SU-DHL-6 (cell line): Measurements from ENCODE around the gene CSPG5.

Experiments
- H2AFZ ChIP-seq: fragments of 200-600 bp; sonication (generic); 2 replicates; pipeline ENCODE4 v1.6.1; 2014; ENCODE audit warnings: low read depth, mild to moderate bottlenecking, moderate library complexity, mixed read lengths, antibody characterized with exemption, low read length; ENCODE audit not compliant: severe bottlenecking
- H3F3A ChIP-seq: fragments of 200-600 bp; shearing (Covaris generic); 2 replicates; pipeline ENCODE4 v1.6.0; 2016; ENCODE audit warnings: antibody characterized with exemption, mild to moderate bottlenecking; ENCODE audit not compliant: insufficient read depth
- H3K27ac ChIP-seq: fragments of 200-600 bp; sonication (generic); 2 replicates; pipeline ENCODE4 v1.5.1; 2016; ENCODE audit warnings: low read depth, mild to moderate bottlenecking, low read length, moderate library complexity, mixed read lengths
- H3K27me3 ChIP-seq: fragments of 200-600 bp; sonication (generic), shearing (Covaris generic); 2 replicates; pipeline ENCODE4 v1.6.0; 2014; ENCODE audit warnings: mild to moderate bottlenecking, low read length
- H3K36me3 ChIP-seq: fragments of 200-600 bp; sonication (generic); 2 replicates; pipeline ENCODE4 v1.6.1; 2014; ENCODE audit warnings: mild to moderate bottlenecking, low read length, mixed read lengths
- H3K4me2 ChIP-seq: fragments of 300-600, 200-600 bp; shearing (Covaris generic), sonication (generic); 2 replicates; pipeline ENCODE4 v1.6.0; 2014; ENCODE audit warnings: low read length, low read depth, mild to moderate bottlenecking; ENCODE audit not compliant: poor library complexity, severe bottlenecking
- H3K4me3 ChIP-seq: fragments of 200-600 bp; sonication (generic); 2 replicates; pipeline ENCODE4 v1.5.1; 2014; ENCODE audit warnings: antibody characterized with exemption, low read length, mild to moderate bottlenecking, mixed read lengths; ENCODE audit not compliant: insufficient read depth, poor library complexity, severe bottlenecking
- H3K79me2 ChIP-seq: fragments of 200-600 bp; sonication (generic); 2 replicates; pipeline ENCODE4 v1.6.1; 2014; ENCODE audit warnings: mild to moderate bottlenecking, low read length, moderate library complexity; ENCODE audit not compliant: insufficient read depth
- H3K9ac ChIP-seq: fragments of 200-600 bp; sonication (generic); 2 replicates; pipeline ENCODE4 v1.7.0; 2014; ENCODE audit warnings: mild to moderate bottlenecking, low read length
- H3K9me2 ChIP-seq: fragments of 200-600 bp; sonication (generic); replicated peaks from 2 replicates; pipeline ENCODE4 v1.6.1; 2014; ENCODE audit warnings: low read length; ENCODE audit not compliant: insufficient read depth
- H3K9me3 ChIP-seq: fragments of 200-600 bp; sonication (generic); 2 replicates; pipeline ENCODE4 v1.6.1; 2014; ENCODE audit warnings: low read length, mixed read lengths; ENCODE audit not compliant: insufficient read depth
- H4K20me1 ChIP-seq: fragments of 200-600 bp; sonication (generic); 2 replicates; pipeline ENCODE4 v1.6.1; 2014; ENCODE audit warnings: low read depth, mild to moderate bottlenecking, antibody characterized with exemption, low read length, moderate library complexity, mixed read lengths
- CTCF ChIP-seq: fragments of 200-600 bp; sonication (generic); IDR thresholded peaks from one replicate; pipeline ENCODE4 v1.5.1; 2017; ENCODE audit warnings: antibody characterized with exemption, mild to moderate bottlenecking, low read length, moderate library complexity; ENCODE audit not compliant: insufficient read depth, poor library complexity, severe bottlenecking
- EZH2phosphoT487 ChIP-seq: fragments of 200-600 bp; sonication (generic), shearing (Covaris generic); conservative IDR thresholded peaks from 2 replicates; pipeline ENCODE4 v1.6.1; 2018; ENCODE audit warnings: mild to moderate bottlenecking, antibody characterized with exemption, low read length, moderate library complexity, mixed read lengths

Gene CSPG5

GRCh38 chr3:47567149-47567548 is 11.5 kb downstream of the CSPG5 start:
- H3K4me2 ChIP-seq, result no peak overlapping the region
- no peak overlapping the region for H2AFZ ChIP-seq
- no peak overlapping the region for H3K4me3 ChIP-seq
- TF ChIP-seq CTCF (no peak), EZH2phosphoT487 (no peak)
- H3K9ac ChIP-seq, result no peak overlapping the region
- H3K27ac ChIP-seq, result no peak overlapping the region
- H3K79me2 ChIP-seq, result no peaks in the 10 kb centered on the region
- H3K27me3 ChIP-seq, result no peaks in the 10 kb centered on the region
- H4K20me1 ChIP-seq, result no peaks in the 10 kb centered on the region
- no peaks in the 10 kb centered on the region for H3K9me2 ChIP-seq
- no peaks in the 10 kb centered on the region for H3F3A ChIP-seq
- H3K36me3 ChIP-seq, result no peaks in the 10 kb centered on the region
- H3K9me3 ChIP-seq, result no peaks in the 10 kb centered on the region

GRCh38 chr3:47566667-47567066 is 12.0 kb downstream of the CSPG5 start:
- Histone ChIP-seq H3K9me3 (no peaks in the 10 kb centered on the region), H3K9me2 (no peaks in the 10 kb centered on the region), H2AFZ (no peak overlapping the region), H4K20me1 (no peaks in the 10 kb centered on the region), H3K9ac (no peak overlapping the region), H3K4me2 (no peak overlapping the region), H3K79me2 (no peaks in the 10 kb centered on the region), H3K4me3 (no peak overlapping the region), H3F3A (no peaks in the 10 kb centered on the region), H3K36me3 (no peaks in the 10 kb centered on the region), H3K27ac (no peak overlapping the region), H3K27me3 (no peaks in the 10 kb centered on the region)
- TF ChIP-seq CTCF (no peak), EZH2phosphoT487 (no peak)

GRCh38 chr3:47565734-47566550 is 12.7 kb downstream of the CSPG5 start:
- no peak overlapping the region for H3K9ac ChIP-seq
- H3K79me2 ChIP-seq, result no peaks in the 10 kb centered on the region
- H3K4me3 ChIP-seq, result no peak overlapping the region
- no peaks in the 10 kb centered on the region for H3K9me2 ChIP-seq
- H3K27ac ChIP-seq, result no peak overlapping the region
- no peak overlapping the region for H3K4me2 ChIP-seq
- TF ChIP-seq CTCF (no peak), EZH2phosphoT487 (no peak)
- no peaks in the 10 kb centered on the region for H3F3A ChIP-seq
- H3K36me3 ChIP-seq, result no peaks in the 10 kb centered on the region
- H3K9me3 ChIP-seq, result no peaks in the 10 kb centered on the region
- H4K20me1 ChIP-seq, result no peaks in the 10 kb centered on the region
- no peak overlapping the region for H2AFZ ChIP-seq
- H3K27me3 ChIP-seq, result no peaks in the 10 kb centered on the region
